ENCODE results near the gene OPCML.

OPCML gene

GRCh38 chr11:132772703-132773545 is 759.4 kb downstream of the OPCML start:
- no peak overlapping the region for H3K9ac ChIP-seq (ENCODE audit: low read length)
- TF ChIP-seq EZH2 (IDR thresholded peaks at IDR 0.05; ENCODE audit: borderline replicate concordance, low read length) (no peak), CTCF (IDR thresholded peaks at IDR 0.05; ENCODE audit: low read length) (no peak)
- no peak overlapping the region for H2AFZ ChIP-seq (ENCODE audit: low read length)
- no peaks in the 10 kb centered on the region for H3K4me1 ChIP-seq (ENCODE audit: insufficient read depth, low read length, severe bottlenecking)
- no peaks in the 10 kb centered on the region for H3F3A ChIP-seq (ENCODE audit: insufficient read depth, low read length)
- H3K9me2 ChIP-seq (ENCODE audit: low read depth, low read length) = no peaks in the 10 kb centered on the region
- no peak overlapping the region for H3K4me3 ChIP-seq (ENCODE audit: low read depth, low read length, poor library complexity, severe bottlenecking)
- no peak overlapping the region for H3K27ac ChIP-seq (ENCODE audit: low read depth, low read length, poor library complexity, severe bottlenecking)
- H4K20me1 ChIP-seq (ENCODE audit: insufficient read depth, low read length) = no peaks in the 10 kb centered on the region
- H3K9me3 ChIP-seq (ENCODE audit: low read length) = no peaks in the 10 kb centered on the region
- no peak overlapping the region for H3K4me2 ChIP-seq (ENCODE audit: low read length)
- no peaks in the 10 kb centered on the region for H3K36me3 ChIP-seq (ENCODE audit: insufficient read depth, low read length)
- H3K79me2 ChIP-seq (ENCODE audit: insufficient read depth, low read length) = no peaks in the 10 kb centered on the region
- no peaks in the 10 kb centered on the region for H3K27me3 ChIP-seq (ENCODE audit: insufficient read depth, low read length)

GRCh38 chr11:132771746-132772145 is 760.6 kb downstream of the OPCML start:
- no peaks in the 10 kb centered on the region for H3K36me3 ChIP-seq (ENCODE audit: insufficient read depth, low read length)
- no peaks in the 10 kb centered on the region for H4K20me1 ChIP-seq (ENCODE audit: insufficient read depth, low read length)
- H2AFZ ChIP-seq (ENCODE audit: low read length) = no peak overlapping the region
- TF ChIP-seq CTCF (IDR thresholded peaks at IDR 0.05; ENCODE audit: low read length) (no peak), EZH2 (IDR thresholded peaks at IDR 0.05; ENCODE audit: borderline replicate concordance, low read length) (no peak)
- no peak overlapping the region for H3K4me3 ChIP-seq (ENCODE audit: low read depth, low read length, poor library complexity, severe bottlenecking)
- H3F3A ChIP-seq (ENCODE audit: insufficient read depth, low read length) = no peaks in the 10 kb centered on the region
- H3K79me2 ChIP-seq (ENCODE audit: insufficient read depth, low read length) = no peaks in the 10 kb centered on the region
- no peak overlapping the region for H3K9ac ChIP-seq (ENCODE audit: low read length)
- H3K27ac ChIP-seq (ENCODE audit: low read depth, low read length, poor library complexity, severe bottlenecking) = no peak overlapping the region
- H3K9me2 ChIP-seq (ENCODE audit: low read depth, low read length) = no peaks in the 10 kb centered on the region
- H3K4me2 ChIP-seq (ENCODE audit: low read length) = no peak overlapping the region
- no peaks in the 10 kb centered on the region for H3K27me3 ChIP-seq (ENCODE audit: insufficient read depth, low read length)
- no peaks in the 10 kb centered on the region for H3K4me1 ChIP-seq (ENCODE audit: insufficient read depth, low read length, severe bottlenecking)
- no peaks in the 10 kb centered on the region for H3K9me3 ChIP-seq (ENCODE audit: low read length)

GRCh38 chr11:132770829-132771530 is 761.3 kb downstream of the OPCML start:
- no peaks in the 10 kb centered on the region for H3K27me3 ChIP-seq (ENCODE audit: insufficient read depth, low read length)
- H3K9ac ChIP-seq (ENCODE audit: low read length) = no peak overlapping the region
- H3K36me3 ChIP-seq (ENCODE audit: insufficient read depth, low read length) = no peaks in the 10 kb centered on the region
- no peak overlapping the region for H3K27ac ChIP-seq (ENCODE audit: low read depth, low read length, poor library complexity, severe bottlenecking)
- no peaks in the 10 kb centered on the region for H3K9me2 ChIP-seq (ENCODE audit: low read depth, low read length)
- no peaks in the 10 kb centered on the region for H3K79me2 ChIP-seq (ENCODE audit: insufficient read depth, low read length)
- H3K4me2 ChIP-seq (ENCODE audit: low read length) = no peak overlapping the region
- no peaks in the 10 kb centered on the region for H3F3A ChIP-seq (ENCODE audit: insufficient read depth, low read length)
- H3K9me3 ChIP-seq (ENCODE audit: low read length) = no peaks in the 10 kb centered on the region
- H4K20me1 ChIP-seq (ENCODE audit: insufficient read depth, low read length) = no peaks in the 10 kb centered on the region
- H2AFZ ChIP-seq (ENCODE audit: low read length) = no peak overlapping the region
- H3K4me3 ChIP-seq (ENCODE audit: low read depth, low read length, poor library complexity, severe bottlenecking) = no peak overlapping the region
- TF ChIP-seq EZH2 (IDR thresholded peaks at IDR 0.05; ENCODE audit: borderline replicate concordance, low read length) (no peak), CTCF (IDR thresholded peaks at IDR 0.05; ENCODE audit: low read length) (no peak)
- H3K4me1 ChIP-seq (ENCODE audit: insufficient read depth, low read length, severe bottlenecking) = no peaks in the 10 kb centered on the region

Data from OCI-LY1 (cell line).